ENCODE measurements around the gene LPIN1.
"Not testable (repeated sequence)": the region's sequence is repeated elsewhere in the genome, so short reads cannot be mapped to it uniquely, and the experiment has no call there.

- TF ChIP-seq, protein P1, sequence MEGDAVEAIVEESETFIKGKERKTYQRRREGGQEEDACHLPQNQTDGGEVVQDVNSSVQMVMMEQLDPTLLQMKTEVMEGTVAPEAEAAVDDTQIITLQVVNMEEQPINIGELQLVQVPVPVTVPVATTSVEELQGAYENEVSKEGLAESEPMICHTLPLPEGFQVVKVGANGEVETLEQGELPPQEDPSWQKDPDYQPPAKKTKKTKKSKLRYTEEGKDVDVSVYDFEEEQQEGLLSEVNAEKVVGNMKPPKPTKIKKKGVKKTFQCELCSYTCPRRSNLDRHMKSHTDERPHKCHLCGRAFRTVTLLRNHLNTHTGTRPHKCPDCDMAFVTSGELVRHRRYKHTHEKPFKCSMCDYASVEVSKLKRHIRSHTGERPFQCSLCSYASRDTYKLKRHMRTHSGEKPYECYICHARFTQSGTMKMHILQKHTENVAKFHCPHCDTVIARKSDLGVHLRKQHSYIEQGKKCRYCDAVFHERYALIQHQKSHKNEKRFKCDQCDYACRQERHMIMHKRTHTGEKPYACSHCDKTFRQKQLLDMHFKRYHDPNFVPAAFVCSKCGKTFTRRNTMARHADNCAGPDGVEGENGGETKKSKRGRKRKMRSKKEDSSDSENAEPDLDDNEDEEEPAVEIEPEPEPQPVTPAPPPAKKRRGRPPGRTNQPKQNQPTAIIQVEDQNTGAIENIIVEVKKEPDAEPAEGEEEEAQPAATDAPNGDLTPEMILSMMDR (conservative IDR thresholded peaks at IDR 0.05; ENCODE audit: low read depth, low read length): not testable (repeated sequence)
- TF ChIP-seq EZH2 (IDR thresholded peaks at IDR 0.05; ENCODE audit: borderline replicate concordance, low read depth, low read length, poor library complexity, severe bottlenecking): not testable (repeated sequence)
Measured at GRCh38 chr2:11731214-11731984, 15.0 kb upstream of the LPIN1 start.
